Liver (tissue), 9 donors: ENCODE data around the gene MED15. TPM values are rescaled to one million over a fixed set of nuclear protein-coding genes. Genes with fewer than 3 reads are reported as not detected.

ENCODE experiments used
- DNase-seq: peaks from one replicate; pipeline ENCODE4 v3.0.0-alpha.2; 2017; ENCODE audit warnings: low spot score
- H3K27ac ChIP-seq, 2 donors: one replicate each; pipeline ENCODE4 v1.7.0; 2013; ENCODE audit warnings: inconsistent platforms in 2 of 2, low read length in 2 of 2, control low read depth in 1 of 2, low read depth in 1 of 2, mild to moderate bottlenecking in 1 of 2
- H3K27me3 ChIP-seq, 4 donors: one replicate each; pipeline versions ENCODE4 v1.6.1 to v1.7.0; 2013; ENCODE audit warnings: low read length in 3 of 4, inconsistent platforms in 1 of 4, mild to moderate bottlenecking in 1 of 4, moderate library complexity in 1 of 4; ENCODE audit not compliant: control insufficient read depth in 4 of 4, insufficient read depth in 4 of 4
- H3K36me3 ChIP-seq, 4 donors: one replicate each; pipeline versions ENCODE4 v1.6.1 to v1.7.0; 2013; ENCODE audit warnings: low read length in 3 of 4, mild to moderate bottlenecking in 3 of 4, low read depth in 1 of 4, moderate library complexity in 1 of 4; ENCODE audit not compliant: control insufficient read depth in 4 of 4, insufficient read depth in 3 of 4
- H3K4me1 ChIP-seq, 4 donors: one replicate each; pipeline versions ENCODE4 v1.6.1 to v1.7.0; 2013; ENCODE audit warnings: low read length in 3 of 4, mild to moderate bottlenecking in 3 of 4, moderate library complexity in 1 of 4; ENCODE audit not compliant: control insufficient read depth in 4 of 4, insufficient read depth in 4 of 4
- H3K4me3 ChIP-seq, 3 donors: one replicate each; pipeline versions ENCODE4 v1.6.1 to v1.7.0; 2013; ENCODE audit warnings: low read length in 3 of 3, control low read depth in 1 of 3, low read depth in 1 of 3, mild to moderate bottlenecking in 1 of 3
- H3K9ac ChIP-seq, 2 donors: one replicate each; pipeline ENCODE4 v1.7.0; 2013; ENCODE audit warnings: low read length in 2 of 2, mild to moderate bottlenecking in 2 of 2, moderate library complexity in 2 of 2, control low read depth in 1 of 2, low read depth in 1 of 2
- H3K9me3 ChIP-seq, 4 donors: one replicate each; pipeline versions ENCODE4 v1.6.1 to v1.7.0; 2013; ENCODE audit warnings: low read length in 3 of 4; ENCODE audit not compliant: control insufficient read depth in 4 of 4
- CTCF ChIP-seq: fragments of 150-350 bp; IDR thresholded peaks from 2 replicates; pipeline ENCODE4 v1.5.1; 2017; ENCODE audit warnings: improper control_type of control experiment, low read depth, low read length; ENCODE audit not compliant: missing input control
- EGR1 ChIP-seq, 2 donors: IDR thresholded peaks; 2 replicates each; pipeline ENCODE4 v1.6.1; 2016 to 2018; ENCODE audit warnings: antibody characterized with exemption in 2 of 2, low read depth in 2 of 2
- FOXA1 ChIP-seq: IDR thresholded peaks from 2 replicates; pipeline ENCODE4 v1.6.1; 2016; ENCODE audit warnings: antibody characterized with exemption
- FOXA2 ChIP-seq: IDR thresholded peaks from 2 replicates; pipeline ENCODE4 v1.6.1; 2016; ENCODE audit warnings: antibody characterized with exemption
- GABPA ChIP-seq, 2 donors: IDR thresholded peaks in 1 of 2; conservative IDR thresholded peaks in 1 of 2; 2 replicates each; pipeline ENCODE4 v1.6.1; 2016; ENCODE audit warnings: antibody characterized with exemption in 2 of 2, mild to moderate bottlenecking in 1 of 2, moderate library complexity in 1 of 2
- HNF4A ChIP-seq, 2 donors: conservative IDR thresholded peaks; 2 replicates each; pipeline ENCODE4 v1.6.1; 2016; ENCODE audit warnings: antibody characterized with exemption in 2 of 2, mild to moderate bottlenecking in 2 of 2
- HNF4G ChIP-seq: IDR thresholded peaks from 2 replicates; pipeline ENCODE4 v1.6.1; 2016; ENCODE audit warnings: antibody characterized with exemption
- JUND ChIP-seq, 2 donors: IDR thresholded peaks; 2 replicates each; pipeline ENCODE4 v1.6.1; 2016; ENCODE audit warnings: antibody characterized with exemption in 2 of 2
- NR2F2 ChIP-seq: IDR thresholded peaks from 2 replicates; pipeline ENCODE4 v1.6.1; 2016; ENCODE audit warnings: antibody characterized with exemption
- RAD21 ChIP-seq, 2 donors: IDR thresholded peaks; 2 replicates each; pipeline ENCODE4 v1.6.1; 2016; ENCODE audit warnings: antibody characterized with exemption in 2 of 2, mild to moderate bottlenecking in 2 of 2
- REST ChIP-seq: IDR thresholded peaks from 2 replicates; pipeline ENCODE4 v1.6.1; 2016; ENCODE audit warnings: antibody characterized with exemption, mild to moderate bottlenecking
- RXRA ChIP-seq, 2 donors: IDR thresholded peaks; 2 replicates each; pipeline ENCODE4 v1.6.1; 2017 to 2018; ENCODE audit warnings: antibody characterized with exemption in 2 of 2, mild to moderate bottlenecking in 1 of 2
- SP1 ChIP-seq: IDR thresholded peaks from 2 replicates; pipeline ENCODE4 v1.6.1; 2018; ENCODE audit warnings: antibody characterized with exemption, mild to moderate bottlenecking
- TAF1 ChIP-seq: conservative IDR thresholded peaks from 2 replicates; pipeline ENCODE4 v1.6.1; 2016; ENCODE audit warnings: antibody characterized with exemption, mild to moderate bottlenecking
- YY1 ChIP-seq: IDR thresholded peaks from 2 replicates; pipeline ENCODE4 v1.6.1; 2016; ENCODE audit warnings: antibody characterized with exemption, mild to moderate bottlenecking
- ZBTB33 ChIP-seq: IDR thresholded peaks from 2 replicates; pipeline ENCODE4 v1.6.1; 2016; ENCODE audit warnings: antibody characterized with exemption
- WGBS: extraction: QIAGEN DNeasy Blood & Tissue Kit; methylation state at CpG from one replicate; pipeline ENCODE4 v1.1.7; 2013; 5-methylcytosine and 5-hydroxymethylcytosine counted together
- polyA plus RNA-seq, 2 donors: library from polyadenylated mRNA; stranded (reverse) in 1 of 2; unstranded in 1 of 2; fragments of 200-250 nt in 1 of 2; fragments of >200 nt in 1 of 2; fragmentation: Nextera tagmentation in 1 of 2; extraction: Ambion mirVana in 1 of 2; gene quantifications; one replicate each; pipeline versions ENCODE4 v1.2.1 to v1.2.3, GENCODE V29; 2013 to 2015
- total RNA-seq, 2 donors: library from RNA; depleted of rRNA; stranded (reverse); fragments of >200 nt; gene quantifications; one replicate each; pipeline ENCODE4 v1.2.3, GENCODE V29; 2014
- TF ChIP-seq, protein P1 (sequence below): IDR thresholded peaks from 2 replicates; pipeline ENCODE4 v1.6.1; 2016; ENCODE audit warnings: antibody characterized with exemption
- TF ChIP-seq, protein P2 (sequence below): IDR thresholded peaks from 2 replicates; pipeline ENCODE4 v1.6.1; 2016; ENCODE audit warnings: antibody characterized with exemption
- donor health status: healthy.
- donor health status: healthy.
- donor health status: healthy.
- donor health status: healthy.
- donor health status: healthy.

Gene MED15
- total and polyA plus RNA-seq, 4 donors = 9.7 to 28.0 (median 16.2) TPM

DNA sequence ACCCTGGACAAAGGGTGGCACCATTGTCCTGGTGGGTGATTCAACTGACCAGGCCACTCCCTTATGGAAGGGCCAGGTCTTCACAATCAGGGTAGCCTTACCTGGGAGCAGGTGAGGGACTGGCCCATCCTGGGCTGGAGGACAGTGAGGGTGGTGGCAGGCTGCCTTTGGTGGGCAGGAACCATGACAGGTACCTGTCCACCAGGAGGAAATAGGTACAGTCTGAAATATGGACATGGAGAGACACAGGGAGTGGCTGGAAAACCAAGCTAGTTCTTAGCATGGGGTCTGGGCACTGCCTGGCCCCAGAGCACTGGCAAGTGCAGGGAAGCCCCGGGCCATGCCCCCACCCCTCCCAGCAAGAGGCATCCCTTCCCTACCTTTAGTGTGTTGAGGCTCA lies 113.8 kb downstream of the MED15 start:
- no peak overlapping the region for H3K9ac ChIP-seq
- H3K36me3 ChIP-seq = no peaks in the 10 kb centered on the region
- no peak for DNase-seq
- peaks cover 0 to 2% (median 0%) of the 10 kb centered on the region in 4 donors for H3K27me3 ChIP-seq
- 84% methylated on average over 1 of the region's 1 CpG for WGBS
- H3K27ac ChIP-seq = no peak overlapping the region
- H3K4me1 ChIP-seq = no peaks in the 10 kb centered on the region
- no peak overlapping the region for H3K4me3 ChIP-seq
- H3K9me3 ChIP-seq = no peaks in the 10 kb centered on the region
- TF ChIP-seq HNF4A (conservative IDR thresholded peaks at IDR 0.05) (no peak), HNF4G (no peak), YY1 (no peak), JUND (IDR thresholded peaks at IDR 0.05) (no peak), RXRA (IDR thresholded peaks at IDR 0.05) (no peak), EGR1 (IDR thresholded peaks at IDR 0.05; ENCODE audit: low read depth in 2 of 2) (no peak), FOXA1 (no peak), REST (no peak), NR2F2 (no peak), FOXA2 (no peak), RAD21 (IDR thresholded peaks at IDR 0.05) (no peak), GABPA (IDR thresholded peaks at IDR 0.05 in 1 of 2, conservative IDR thresholded peaks at IDR 0.05 in 1 of 2) (no peak), ZBTB33 (no peak), TAF1 (no peak), SP1 (no peak)
- TF ChIP-seq, protein P1, sequence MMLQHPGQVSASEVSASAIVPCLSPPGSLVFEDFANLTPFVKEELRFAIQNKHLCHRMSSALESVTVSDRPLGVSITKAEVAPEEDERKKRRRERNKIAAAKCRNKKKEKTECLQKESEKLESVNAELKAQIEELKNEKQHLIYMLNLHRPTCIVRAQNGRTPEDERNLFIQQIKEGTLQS = no peak
- TF ChIP-seq, protein P2, sequence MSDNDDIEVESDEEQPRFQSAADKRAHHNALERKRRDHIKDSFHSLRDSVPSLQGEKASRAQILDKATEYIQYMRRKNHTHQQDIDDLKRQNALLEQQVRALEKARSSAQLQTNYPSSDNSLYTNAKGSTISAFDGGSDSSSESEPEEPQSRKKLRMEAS = no peak

DNA sequence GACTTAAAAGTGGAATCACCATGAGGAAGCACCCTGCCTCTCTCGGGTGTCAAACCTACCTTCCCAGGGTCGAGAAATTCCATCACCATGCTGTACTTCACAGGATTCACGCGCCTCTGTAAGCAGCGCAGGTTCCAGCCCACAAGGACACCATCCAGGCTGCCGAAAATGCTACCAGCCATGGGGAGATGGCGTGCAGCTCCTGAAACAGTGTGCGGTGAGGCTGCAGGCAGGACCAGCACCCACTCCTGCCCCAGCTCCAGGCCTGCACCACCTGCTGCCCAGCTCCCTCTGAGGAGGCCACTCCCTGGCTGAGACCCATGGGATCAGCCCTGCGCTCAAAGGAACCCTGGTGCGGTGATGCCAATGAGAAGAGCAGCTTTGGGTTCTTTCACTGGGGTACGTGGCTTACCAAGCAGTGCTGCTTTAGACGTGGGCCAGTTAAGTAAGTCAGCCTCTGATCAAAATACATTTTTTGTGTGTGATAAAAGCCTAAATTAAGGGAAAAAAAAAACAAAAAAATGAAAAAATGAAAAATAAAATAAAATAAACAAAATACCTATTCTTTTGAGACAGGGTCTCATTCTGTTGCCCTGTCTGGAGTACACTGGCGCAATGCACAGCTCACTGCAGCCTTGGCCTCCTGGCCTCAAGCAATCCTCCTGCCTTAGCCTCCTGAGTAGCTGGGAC lies 115.4 kb downstream of the MED15 start:
- H3K4me1 ChIP-seq = no peaks in the 10 kb centered on the region
- H3K9me3 ChIP-seq = no peaks in the 10 kb centered on the region
- no peak overlapping the region for H3K27ac ChIP-seq
- no peak for DNase-seq
- no peak overlapping the region for H3K4me3 ChIP-seq
- no peaks in the 10 kb centered on the region for H3K36me3 ChIP-seq
- H3K27me3 ChIP-seq = peaks cover 0 to 2% (median 0%) of the 10 kb centered on the region in 4 donors
- H3K9ac ChIP-seq = no peak overlapping the region
- 90% methylated on average over 13 of the region's 13 CpGs for WGBS
- TF ChIP-seq YY1 (no peak), CTCF (no peak), FOXA2 (no peak), JUND (IDR thresholded peaks at IDR 0.05) (no peak), RXRA (IDR thresholded peaks at IDR 0.05) (no peak), HNF4G (no peak), ZBTB33 (no peak), RAD21 (IDR thresholded peaks at IDR 0.05) (no peak), EGR1 (IDR thresholded peaks at IDR 0.05; ENCODE audit: low read depth in 2 of 2) (no peak)
- TF ChIP-seq, protein P1 = no peak
